HEK293 (cell line): ENCODE results near the gene CXCL5.
"Not testable (repeated sequence)": the region's sequence is repeated elsewhere in the genome, so short reads cannot be mapped to it uniquely, and the experiment has no call there.

Experiments
- CTCF ChIA-PET: fragments of 350-600 bp; formaldehyde crosslinking; extraction: SDS; loops from one replicate; lab custom pipeline; 2021; ENCODE audit warnings: antibody characterized with exemption; lab: Yijun Ruan, JAX
- POLR2A ChIA-PET: fragments of 300-600 bp; formaldehyde crosslinking; extraction: SDS; loops from one replicate; lab custom pipeline; 2020; ENCODE audit warnings: antibody characterized with exemption, inconsistent platforms; lab: Yijun Ruan, JAX
- H3K27ac ChIP-seq: fragments of 200-500 bp; sonication (Bioruptor generic); 2 replicates; pipeline ENCODE4 v1.5.1; 2014; ENCODE audit warnings: low read depth, low read length, control low read depth, inconsistent platforms; ENCODE audit errors: extremely low read depth
- H3K36me3 ChIP-seq, 2 experiments: fragments of 200-500 bp in 1 of 2; sonication (Bioruptor generic) in 1 of 2; 1 replicate in 1 of 2; 2 replicates in 1 of 2; pipeline ENCODE4 v1.5.1; 2014 to 2017; ENCODE audit warnings: inconsistent platforms in 2 of 2, low read length in 2 of 2; ENCODE audit not compliant: control insufficient read depth in 2 of 2, insufficient read depth in 1 of 2
- H3K4me1 ChIP-seq: fragments of 200-500 bp; sonication (Bioruptor generic); 2 replicates; pipeline ENCODE4 v1.5.1; 2014; ENCODE audit warnings: mild to moderate bottlenecking, low read length, inconsistent platforms; ENCODE audit not compliant: control insufficient read depth, insufficient read depth
- H3K4me3 ChIP-seq: 2 replicates; pipeline ENCODE4 v1.5.1; 2011; ENCODE audit warnings: low read depth, mild to moderate bottlenecking, control low read depth, low read length, moderate library complexity
- H3K9me3 ChIP-seq: fragments of 200-500 bp; sonication (Bioruptor generic); 2 replicates; pipeline ENCODE4 v1.5.1; 2014; ENCODE audit warnings: low read depth, low read length, inconsistent platforms; ENCODE audit not compliant: control insufficient read depth, insufficient read depth
- IKZF3 ChIP-seq: fragments of 450-650 bp; IDR thresholded peaks from 2 replicates; pipeline ENCODE4 v1.5.0; 2018; ENCODE audit warnings: missing biosample characterization, mild to moderate bottlenecking, missing genetic modification characterization, moderate library complexity
- KLF9 ChIP-seq: fragments of 450-650 bp; formaldehyde crosslinking; IDR thresholded peaks from 2 replicates; pipeline ENCODE4 v1.5.1; 2016; ENCODE audit warnings: missing biosample characterization, missing genetic modification characterization, low read depth
- PRDM10 ChIP-seq: fragments of 450-650 bp; formaldehyde crosslinking; IDR thresholded peaks from 2 replicates; pipeline ENCODE4 v1.5.1; 2016; ENCODE audit warnings: missing biosample characterization, missing genetic modification characterization
- WT1 ChIP-seq: fragments of 450-650 bp; formaldehyde crosslinking; IDR thresholded peaks from 2 replicates; pipeline ENCODE4 v1.5.1; 2016; ENCODE audit warnings: missing biosample characterization, missing genetic modification characterization
- ZBTB20 ChIP-seq: fragments of 450-650 bp; formaldehyde crosslinking; IDR thresholded peaks from 2 replicates; pipeline ENCODE4 v1.5.1; 2016; ENCODE audit warnings: missing biosample characterization, missing genetic modification characterization
- ZBTB21 ChIP-seq: fragments of 450-650 bp; formaldehyde crosslinking; IDR thresholded peaks from 2 replicates; pipeline ENCODE4 v1.5.1; 2017; ENCODE audit warnings: missing biosample characterization, missing genetic modification characterization
- ZBTB8A ChIP-seq: fragments of 450-650 bp; formaldehyde crosslinking; IDR thresholded peaks from 2 replicates; pipeline ENCODE4 v1.5.1; 2016; ENCODE audit warnings: missing biosample characterization, missing genetic modification characterization
- ZIC2 ChIP-seq: fragments of 450-650 bp; formaldehyde crosslinking; IDR thresholded peaks from 2 replicates; pipeline ENCODE4 v1.5.1; 2016; ENCODE audit warnings: missing biosample characterization, missing genetic modification characterization
- ZNF248 ChIP-seq: fragments of 450-650 bp; formaldehyde crosslinking; IDR thresholded peaks from 2 replicates; pipeline ENCODE4 v1.5.1; 2017; ENCODE audit warnings: missing biosample characterization, missing genetic modification characterization
- ZNF266 ChIP-seq: fragments of 450-650 bp; formaldehyde crosslinking; IDR thresholded peaks from 2 replicates; pipeline ENCODE4 v1.5.1; 2016; ENCODE audit warnings: missing biosample characterization, missing genetic modification characterization, low read depth
- ZNF426 ChIP-seq: fragments of 450-650 bp; formaldehyde crosslinking; IDR thresholded peaks from 2 replicates; pipeline ENCODE4 v1.5.1; 2017; ENCODE audit warnings: missing biosample characterization, missing genetic modification characterization, mild to moderate bottlenecking, inconsistent platforms, moderate library complexity
- ZNF621 ChIP-seq: fragments of 450-650 bp; formaldehyde crosslinking; IDR thresholded peaks from 2 replicates; pipeline ENCODE4 v1.5.1; 2017; ENCODE audit warnings: missing biosample characterization, missing genetic modification characterization
- ZNF677 ChIP-seq: fragments of 450-650 bp; IDR thresholded peaks from 2 replicates; pipeline ENCODE4 v1.5.0; 2018; ENCODE audit warnings: missing biosample characterization, mild to moderate bottlenecking, missing genetic modification characterization, moderate library complexity
- ZSCAN16 ChIP-seq: fragments of 450-650 bp; formaldehyde crosslinking; IDR thresholded peaks from 2 replicates; pipeline ENCODE4 v1.5.1; 2016; ENCODE audit warnings: missing biosample characterization, missing genetic modification characterization

CXCL5 gene

GRCh38 chr4:73984736-73985527 lies 13.5 kb downstream of the CXCL5 start:
- no peaks in the 10 kb centered on the region for H3K36me3 ChIP-seq
- CTCF ChIA-PET, result no interaction called here
- TF ChIP-seq ZSCAN16 (tag by site-specific recombination), result no peak
- peak; percentile 86 for TF ChIP-seq WT1
- peak; percentile 37; the same call in 1 of the 2 replicates for TF ChIP-seq IKZF3 (tag by site-specific recombination)
- peak; percentile 64; the same call in 1 of the 2 replicates for TF ChIP-seq ZIC2
- TF ChIP-seq ZNF621 (tag by site-specific recombination), result no peak
- no peak for TF ChIP-seq ZNF248
- no peak for TF ChIP-seq ZNF266 (tag by site-specific recombination)
- 0 out of 2 replicates have a peak, but pooled peaks have one; percentile 29 for TF ChIP-seq ZBTB8A (tag by site-specific recombination)
- TF ChIP-seq ZBTB20, result no peak
- no peak for TF ChIP-seq KLF9 (tag by site-specific recombination)
- TF ChIP-seq, all 188 proteins: peak for 4
- Histone ChIP-seq H3K4me3 (no peak overlapping the region), H3K27ac (no peak overlapping the region), H3K4me1 (peaks cover 4% of the 10 kb centered on the region; the same call in 1 of the 2 replicates), H3K9me3 (no peaks in the 10 kb centered on the region)
- POLR2A ChIA-PET, result no interaction called here

GRCh38 chr4:73981175-73981574 lies 17.3 kb downstream of the CXCL5 start:
- H3K36me3 ChIP-seq, H3K4me1 ChIP-seq, H3K27ac ChIP-seq, POLR2A ChIA-PET, H3K9me3 ChIP-seq, H3K4me3 ChIP-seq: not testable (repeated sequence)
- CTCF ChIA-PET, result interaction anchor here (0.7 kb wide), 1 partner anchor 96 kb away, joined by 3 read pairs; no protein-coding TSS in a partner anchor

- H3K27ac ChIP-seq, result no peak overlapping the region
- TF ChIP-seq ZBTB21 (tag by site-specific recombination) (no peak), PRDM10 (tag by site-specific recombination) (peak; percentile 61)
- H3K9me3 ChIP-seq, result no peaks in the 10 kb centered on the region
- no peaks in the 10 kb centered on the region for H3K4me1 ChIP-seq
- ChIA-PET POLR2A (no interaction called here), CTCF (interaction anchor here (1.1 kb wide), 1 partner anchor 15 kb away, joined by 3 read pairs; no protein-coding TSS in a partner anchor)
- no peak overlapping the region for H3K4me3 ChIP-seq
- H3K36me3 ChIP-seq, result no peaks in the 10 kb centered on the region
These were observed 19.0 kb downstream of the CXCL5 start for GRCh38 chr4:73979407-73979957.

GRCh38 chr4:73978886-73979285 lies 19.6 kb downstream of the CXCL5 start:
- Histone ChIP-seq H3K4me1 (no peaks in the 10 kb centered on the region), H3K9me3 (no peaks in the 10 kb centered on the region), H3K4me3 (no peak overlapping the region), H3K36me3 (no peaks in the 10 kb centered on the region), H3K27ac (no peak overlapping the region)
- POLR2A ChIA-PET, result no interaction called here
- CTCF ChIA-PET, result interaction anchor here (0.6 to 1.1 kb wide), 2 partner anchors 13 to 14 kb away, joined by 3 read pairs; no protein-coding TSS in a partner anchor
- TF ChIP-seq ZNF677 (tag by site-specific recombination), result no peak
- no peak for TF ChIP-seq ZNF426 (tag by site-specific recombination)
